ENCODE results near the gene ELAC2.

Gene ELAC2

DNA sequence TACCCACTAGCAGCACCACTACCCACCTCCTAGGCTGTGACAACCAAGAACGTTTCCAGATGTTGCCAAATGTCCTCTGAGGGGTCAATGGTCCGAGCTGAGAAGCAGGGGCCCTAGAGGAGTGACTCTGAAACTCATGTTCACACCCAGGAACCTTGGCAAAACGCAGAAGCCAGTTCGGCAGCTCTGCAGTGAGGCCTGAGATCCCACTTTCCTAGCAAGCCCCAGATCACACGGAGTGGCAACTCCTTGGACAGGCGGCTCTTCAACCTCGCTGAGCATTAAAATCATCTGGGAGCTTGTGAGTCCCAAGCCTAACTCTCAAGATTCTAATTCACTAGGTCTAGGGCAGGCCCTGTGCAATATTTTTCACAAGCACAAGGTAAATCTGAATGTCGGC is 17.3 kb downstream of the ELAC2 start:
- DNase-seq (ENCODE audit: extremely low read depth, low read depth) = no peak
- TF ChIP-seq, protein P1, sequence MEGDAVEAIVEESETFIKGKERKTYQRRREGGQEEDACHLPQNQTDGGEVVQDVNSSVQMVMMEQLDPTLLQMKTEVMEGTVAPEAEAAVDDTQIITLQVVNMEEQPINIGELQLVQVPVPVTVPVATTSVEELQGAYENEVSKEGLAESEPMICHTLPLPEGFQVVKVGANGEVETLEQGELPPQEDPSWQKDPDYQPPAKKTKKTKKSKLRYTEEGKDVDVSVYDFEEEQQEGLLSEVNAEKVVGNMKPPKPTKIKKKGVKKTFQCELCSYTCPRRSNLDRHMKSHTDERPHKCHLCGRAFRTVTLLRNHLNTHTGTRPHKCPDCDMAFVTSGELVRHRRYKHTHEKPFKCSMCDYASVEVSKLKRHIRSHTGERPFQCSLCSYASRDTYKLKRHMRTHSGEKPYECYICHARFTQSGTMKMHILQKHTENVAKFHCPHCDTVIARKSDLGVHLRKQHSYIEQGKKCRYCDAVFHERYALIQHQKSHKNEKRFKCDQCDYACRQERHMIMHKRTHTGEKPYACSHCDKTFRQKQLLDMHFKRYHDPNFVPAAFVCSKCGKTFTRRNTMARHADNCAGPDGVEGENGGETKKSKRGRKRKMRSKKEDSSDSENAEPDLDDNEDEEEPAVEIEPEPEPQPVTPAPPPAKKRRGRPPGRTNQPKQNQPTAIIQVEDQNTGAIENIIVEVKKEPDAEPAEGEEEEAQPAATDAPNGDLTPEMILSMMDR (IDR thresholded peaks at IDR 0.05; ENCODE audit: low read depth, low read length, missing control alignments) = no peak
- H3K4me3 ChIP-seq (replicated peaks; ENCODE audit: low read depth, low read length) = no peak overlapping the region

DNA sequence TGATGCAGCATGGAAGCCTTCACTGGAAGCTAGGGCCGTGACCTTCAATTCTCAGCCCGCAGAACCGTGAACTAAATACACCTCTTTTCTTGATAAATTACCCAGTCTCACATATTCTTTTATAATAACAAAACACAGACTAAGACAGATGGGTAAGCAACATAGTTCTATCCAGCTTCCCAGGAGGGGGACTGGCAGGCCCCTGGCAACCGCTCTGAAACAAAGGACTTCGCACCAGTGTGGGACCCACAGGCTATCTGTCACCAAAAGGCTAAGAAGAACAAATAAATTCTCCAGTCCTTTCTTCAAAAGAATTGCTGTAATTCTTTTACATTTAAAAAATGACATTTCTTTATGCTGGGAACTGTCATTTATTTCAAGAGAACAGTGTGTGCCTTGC is 19.0 kb downstream of the ELAC2 start:
- no peak for DNase-seq (ENCODE audit: extremely low read depth, low read depth)
- no peak overlapping the region for H3K4me3 ChIP-seq (replicated peaks; ENCODE audit: low read depth, low read length)
- TF ChIP-seq, protein P1 (IDR thresholded peaks at IDR 0.05; ENCODE audit: low read depth, low read length, missing control alignments) = no peak

DNA sequence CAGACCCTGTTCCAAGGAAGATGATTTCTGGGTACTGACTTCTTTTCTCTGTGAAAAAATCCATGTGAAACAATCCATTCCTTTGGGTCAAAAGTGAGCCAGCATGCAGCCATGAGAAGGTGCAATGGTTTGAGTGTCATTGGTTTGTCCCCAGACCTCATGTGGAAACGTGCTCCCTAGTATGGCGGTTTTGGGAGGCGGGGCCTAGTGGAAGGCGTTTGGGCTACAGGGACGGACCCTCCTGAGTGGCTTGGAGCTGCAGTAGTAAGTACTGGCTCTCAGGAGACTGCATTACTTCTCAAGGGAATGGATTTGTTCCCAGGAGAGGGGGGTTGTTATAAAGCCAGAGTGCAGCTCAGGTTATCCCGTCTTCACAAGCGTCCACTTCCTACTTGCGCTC is 19.4 kb downstream of the ELAC2 start:
- TF ChIP-seq, protein P1 (IDR thresholded peaks at IDR 0.05; ENCODE audit: low read depth, low read length, missing control alignments) = no peak
- DNase-seq (ENCODE audit: extremely low read depth, low read depth) = no peak
- H3K4me3 ChIP-seq (replicated peaks; ENCODE audit: low read depth, low read length) = no peak overlapping the region

DNA sequence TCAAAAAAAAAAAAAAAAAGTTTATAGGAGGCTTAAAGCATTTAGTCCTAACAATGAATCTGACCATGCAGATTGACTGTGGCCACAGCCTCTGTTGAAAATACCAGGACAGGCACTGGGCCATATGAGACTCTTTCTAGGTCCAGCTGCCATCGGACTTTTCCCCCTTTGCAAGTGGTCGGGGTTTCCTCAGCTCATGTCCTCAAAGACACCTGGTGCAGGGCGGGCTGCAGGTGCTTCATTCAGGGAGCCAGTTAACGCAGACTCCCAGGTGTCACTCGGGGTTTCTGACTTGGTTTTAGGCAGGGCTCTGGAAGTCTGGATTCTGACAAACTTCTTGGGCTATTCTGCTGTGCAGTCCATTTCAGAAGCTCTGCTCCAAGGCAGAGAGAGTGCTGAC is 20.9 kb downstream of the ELAC2 start:
- DNase-seq (ENCODE audit: extremely low read depth, low read depth) = no peak
- TF ChIP-seq, protein P1 (IDR thresholded peaks at IDR 0.05; ENCODE audit: low read depth, low read length, missing control alignments) = no peak
- no peak overlapping the region for H3K4me3 ChIP-seq (replicated peaks; ENCODE audit: low read depth, low read length)

DNA sequence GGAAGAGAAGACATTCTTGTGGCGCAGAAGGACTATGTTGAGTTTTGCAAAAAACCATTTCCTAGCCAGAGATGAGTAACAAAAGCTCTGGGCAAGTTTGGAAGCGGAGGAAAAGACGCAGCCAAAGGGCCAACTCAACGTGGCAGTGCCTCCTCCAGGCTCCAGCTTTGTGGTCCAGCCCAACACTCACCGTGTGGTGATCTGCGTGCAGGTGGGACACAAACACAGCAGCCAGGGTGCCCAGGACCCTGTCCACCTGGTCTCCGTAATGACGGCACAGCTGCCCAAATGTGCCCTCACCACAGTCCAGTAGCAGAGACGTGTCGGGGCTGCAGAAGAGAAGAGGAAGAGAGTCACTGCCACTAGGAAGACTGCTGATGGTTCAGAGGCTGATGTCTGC is 21.5 kb downstream of the ELAC2 start:
- TF ChIP-seq, protein P1 (IDR thresholded peaks at IDR 0.05; ENCODE audit: low read depth, low read length, missing control alignments) = no peak
- H3K4me3 ChIP-seq (replicated peaks; ENCODE audit: low read depth, low read length) = no peak overlapping the region
- DNase-seq (ENCODE audit: extremely low read depth, low read depth) = no peak

DNA sequence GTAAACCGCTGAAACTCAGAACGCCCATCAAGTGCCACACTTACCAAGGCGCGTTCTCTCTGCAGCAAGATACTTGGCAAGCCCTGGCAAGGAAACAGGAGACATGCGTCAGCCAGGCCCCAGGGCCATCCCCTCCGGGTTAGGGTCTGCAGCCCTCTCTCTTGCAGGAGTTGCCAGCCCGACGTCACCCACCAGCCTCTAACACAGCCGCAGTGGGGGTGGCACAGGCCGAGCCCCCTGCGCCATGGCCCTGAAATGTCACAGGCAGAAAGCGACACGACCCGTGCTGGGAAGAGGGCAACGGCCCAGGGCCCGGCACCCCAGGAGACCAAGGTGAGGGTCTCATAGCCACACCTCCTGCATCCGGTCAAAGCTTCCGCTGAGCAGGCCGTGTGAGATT is 21.9 kb downstream of the ELAC2 start:
- no peak overlapping the region for H3K4me3 ChIP-seq (replicated peaks; ENCODE audit: low read depth, low read length)
- TF ChIP-seq, protein P1 (IDR thresholded peaks at IDR 0.05; ENCODE audit: low read depth, low read length, missing control alignments) = no peak
- DNase-seq (ENCODE audit: extremely low read depth, low read depth) = no peak

DNA sequence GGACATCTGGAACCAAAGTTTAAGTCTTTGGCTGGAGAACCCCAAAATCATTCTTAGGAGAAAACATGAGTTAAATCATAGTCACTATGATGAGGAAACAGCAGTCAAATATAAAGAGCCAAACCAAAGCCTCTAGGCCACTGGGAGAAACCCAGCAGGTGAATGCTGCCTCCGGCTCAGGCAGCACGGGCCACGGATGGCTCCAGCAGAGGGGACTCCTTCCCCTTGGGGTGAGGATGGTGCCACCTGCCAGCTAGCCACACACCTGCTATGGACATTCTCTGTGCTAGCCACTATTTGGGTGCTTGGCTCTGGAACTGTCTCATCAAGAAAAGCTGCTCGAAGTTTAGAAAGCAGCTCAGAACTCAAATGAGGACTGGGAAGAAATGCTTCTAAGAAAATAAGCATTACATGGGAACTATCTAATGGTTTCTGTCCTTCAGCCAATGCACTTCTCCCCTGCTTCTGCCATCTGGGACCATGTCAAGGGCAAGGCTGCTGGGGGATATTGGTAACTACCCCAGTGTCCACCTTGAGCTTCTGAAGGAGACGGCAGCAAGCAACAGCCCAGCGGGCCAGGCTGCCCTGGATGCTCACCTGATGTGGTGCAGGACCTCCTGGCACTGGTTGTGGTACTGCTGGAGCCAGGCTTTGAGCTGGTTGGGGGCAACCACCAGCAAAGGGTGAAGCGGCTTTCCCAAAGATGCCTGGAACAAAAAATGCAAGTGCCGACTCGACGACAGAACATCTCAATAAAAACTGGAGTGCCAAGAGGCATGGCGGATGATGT is 22.5 kb downstream of the ELAC2 start:
- no peak overlapping the region for H3K4me3 ChIP-seq (replicated peaks; ENCODE audit: low read depth, low read length)
- DNase-seq (ENCODE audit: extremely low read depth, low read depth) = no peak
- TF ChIP-seq, protein P1 (IDR thresholded peaks at IDR 0.05; ENCODE audit: low read depth, low read length, missing control alignments) = no peak

Measured in HFF-Myc (cell line).